Natural killer cell (primary cell): ENCODE data around the gene NEK4. TPM values are rescaled to one million over a fixed set of nuclear protein-coding genes. Genes with fewer than 3 reads are reported as not detected.

ENCODE experiments used
- ATAC-seq, 3 donors: fragments of 150-1000 bp in 2 of 3; fragments of 200-7000 bp in 1 of 3; cut with Tn5 transposase; 1 replicate in 1 of 3; 2 replicates in 2 of 3; pipeline ENCODE4 v1.10.0; 2021; ENCODE audit warnings: mild to moderate bottlenecking in 2 of 3, moderate library complexity in 2 of 3
- DNase-seq, 2 donors: peaks; one replicate each; pipeline versions ENCODE4 v3.0.0 to v3.0.0-alpha.2; 2013 to 2021; ENCODE audit warnings: mixed read lengths in 1 of 2
- H3K27ac ChIP-seq: one replicate; pipeline ENCODE4 v1.5.1; 2013; ENCODE audit warnings: mild to moderate bottlenecking, low read length
- H3K27me3 ChIP-seq: one replicate; pipeline ENCODE4 v1.6.1; 2013; ENCODE audit warnings: low read length; ENCODE audit not compliant: control insufficient read depth, insufficient read depth
- H3K36me3 ChIP-seq: one replicate; pipeline ENCODE4 v1.6.1; 2013; ENCODE audit warnings: low read length; ENCODE audit not compliant: control insufficient read depth, insufficient read depth
- H3K4me1 ChIP-seq: one replicate; pipeline ENCODE4 v1.6.1; 2013; ENCODE audit warnings: low read length; ENCODE audit not compliant: control insufficient read depth, insufficient read depth
- H3K4me3 ChIP-seq: one replicate; pipeline ENCODE4 v1.5.1; 2013; ENCODE audit warnings: low read length
- H3K9me3 ChIP-seq: one replicate; pipeline ENCODE4 v1.6.1; 2013; ENCODE audit warnings: low read length; ENCODE audit not compliant: control insufficient read depth, insufficient read depth
- H3K27ac Mint-ChIP-seq, 2 donors: one replicate each; pipeline ENCODE4 v1.8.0; 2022; ENCODE audit warnings: mild to moderate bottlenecking in 2 of 2, mixed read lengths in 2 of 2, moderate library complexity in 1 of 2
- H3K27me3 Mint-ChIP-seq, 2 donors: one replicate each; pipeline ENCODE4 v1.8.0; 2022; ENCODE audit warnings: low read depth in 2 of 2, mixed read lengths in 2 of 2
- H3K36me3 Mint-ChIP-seq: one replicate; pipeline ENCODE4 v1.8.0; 2022; ENCODE audit warnings: mixed read lengths
- H3K4me1 Mint-ChIP-seq, 2 donors: one replicate each; pipeline ENCODE4 v1.8.0; 2022; ENCODE audit warnings: mixed read lengths in 2 of 2
- H3K4me3 Mint-ChIP-seq: one replicate; pipeline ENCODE4 v1.8.0; 2022; ENCODE audit warnings: mild to moderate bottlenecking, moderate library complexity, mixed read lengths
- H3K9me3 Mint-ChIP-seq, 2 donors: one replicate each; pipeline ENCODE4 v1.8.0; 2022; ENCODE audit warnings: mixed read lengths in 2 of 2
- WGBS: methylation state at CpG from one replicate; pipeline ENCODE4 v1.1.7; 2013; ENCODE audit warnings: missing lambda C conversion rate; ENCODE audit not compliant: insufficient coverage; 5-methylcytosine and 5-hydroxymethylcytosine counted together
- intact Hi-C: fragments of 100-400 bp; cut with micrococcal nuclease; formaldehyde crosslinking; loops from one replicate; pipeline ENCODE4 v1.14.2; 2022
- total RNA-seq, 4 donors: library from RNA; stranded (reverse); fragments of 120-200 nt in 1 of 4; gene quantifications; one replicate each; pipeline versions ENCODE4 v1.2.3 to v1.2.4, GENCODE V29; 2013 to 2022
- TF ChIP-seq, protein P1 (sequence below): fragments of 200-600 bp; IDR thresholded peaks from one replicate; pipeline ENCODE4 v1.8.0; 2022; ENCODE audit warnings: antibody characterized with exemption

NEK4 gene
- total RNA-seq, 3 donors from 2014 or later (not counting 1 experiment from before 2014, with no cell fraction given), result 13.8 to 19.5 (median 15.5) TPM

DNA sequence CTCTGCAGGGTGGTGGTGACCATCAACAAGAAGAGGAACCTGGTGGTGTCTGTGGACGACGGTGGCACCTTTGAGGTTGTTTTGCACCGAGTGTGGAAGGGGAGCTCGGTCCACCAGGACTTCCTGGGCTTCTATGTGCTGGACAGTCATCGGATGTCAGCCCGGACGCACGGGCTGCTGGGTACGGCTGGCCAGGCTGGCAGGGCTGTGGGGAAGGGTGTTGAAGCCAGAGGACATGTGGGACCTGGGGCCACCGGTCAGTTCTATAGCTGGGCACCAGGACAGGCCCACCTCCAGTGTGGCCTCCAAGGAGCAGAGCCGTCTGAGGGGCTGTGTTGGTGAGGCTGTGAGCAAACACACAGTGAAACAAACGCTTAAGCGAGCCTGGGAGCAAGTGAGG lies 20.0 kb upstream of the NEK4 start:
- peaks cover 0 to under 1% of the 10 kb centered on the region in 2 donors for H3K4me1 Mint-ChIP-seq
- Histone ChIP-seq H3K27me3 (no peaks in the 10 kb centered on the region), H3K4me3 (no peak overlapping the region), H3K4me1 (no peaks in the 10 kb centered on the region), H3K27ac (no peak overlapping the region), H3K9me3 (no peaks in the 10 kb centered on the region), H3K36me3 (no peaks in the 10 kb centered on the region)
- H3K36me3 Mint-ChIP-seq, result no peaks in the 10 kb centered on the region
- H3K27me3 Mint-ChIP-seq, result no peaks in the 10 kb centered on the region
- H3K4me3 Mint-ChIP-seq, result no peak overlapping the region
- DNase-seq, result no peak
- H3K9me3 Mint-ChIP-seq, result no peaks in the 10 kb centered on the region
- no peak overlapping the region for H3K27ac Mint-ChIP-seq
- 92% methylated on average over 13 of the region's 13 CpGs for whole genome bisulfite sequencing
- ATAC-seq, result no peak
- intact Hi-C loops, result no loop called here
- TF ChIP-seq, protein P1, sequence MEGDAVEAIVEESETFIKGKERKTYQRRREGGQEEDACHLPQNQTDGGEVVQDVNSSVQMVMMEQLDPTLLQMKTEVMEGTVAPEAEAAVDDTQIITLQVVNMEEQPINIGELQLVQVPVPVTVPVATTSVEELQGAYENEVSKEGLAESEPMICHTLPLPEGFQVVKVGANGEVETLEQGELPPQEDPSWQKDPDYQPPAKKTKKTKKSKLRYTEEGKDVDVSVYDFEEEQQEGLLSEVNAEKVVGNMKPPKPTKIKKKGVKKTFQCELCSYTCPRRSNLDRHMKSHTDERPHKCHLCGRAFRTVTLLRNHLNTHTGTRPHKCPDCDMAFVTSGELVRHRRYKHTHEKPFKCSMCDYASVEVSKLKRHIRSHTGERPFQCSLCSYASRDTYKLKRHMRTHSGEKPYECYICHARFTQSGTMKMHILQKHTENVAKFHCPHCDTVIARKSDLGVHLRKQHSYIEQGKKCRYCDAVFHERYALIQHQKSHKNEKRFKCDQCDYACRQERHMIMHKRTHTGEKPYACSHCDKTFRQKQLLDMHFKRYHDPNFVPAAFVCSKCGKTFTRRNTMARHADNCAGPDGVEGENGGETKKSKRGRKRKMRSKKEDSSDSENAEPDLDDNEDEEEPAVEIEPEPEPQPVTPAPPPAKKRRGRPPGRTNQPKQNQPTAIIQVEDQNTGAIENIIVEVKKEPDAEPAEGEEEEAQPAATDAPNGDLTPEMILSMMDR, result no peak

- no peaks in the 10 kb centered on the region for H3K27me3 Mint-ChIP-seq
- H3K36me3 Mint-ChIP-seq, result no peaks in the 10 kb centered on the region
- H3K9me3 Mint-ChIP-seq, result no peaks in the 10 kb centered on the region
- H3K4me1 Mint-ChIP-seq, result no peaks in the 10 kb centered on the region
- H3K27me3 ChIP-seq, result no peaks in the 10 kb centered on the region
- no peak overlapping the region for H3K4me3 Mint-ChIP-seq
- H3K4me1 ChIP-seq, result no peaks in the 10 kb centered on the region
- no peak for ATAC-seq
- no peak for DNase-seq
- no peak overlapping the region for H3K4me3 ChIP-seq
- H3K27ac ChIP-seq, result no peak overlapping the region
- no peaks in the 10 kb centered on the region for H3K36me3 ChIP-seq
- H3K9me3 ChIP-seq, result no peaks in the 10 kb centered on the region
- H3K27ac Mint-ChIP-seq, result no peak overlapping the region
- WGBS, result 93% methylated on average over 7 of the region's 7 CpGs
- TF ChIP-seq, protein P1, result no peak
- intact Hi-C loops, result no loop called here
Observed at GRCh38 chr3:52790337-52790736, 19.6 kb upstream of the NEK4 start.

- H3K27me3 ChIP-seq, result no peaks in the 10 kb centered on the region
- no peak for ATAC-seq
- no peak overlapping the region for H3K4me3 ChIP-seq
- H3K9me3 Mint-ChIP-seq, result no peaks in the 10 kb centered on the region
- H3K36me3 ChIP-seq, result no peaks in the 10 kb centered on the region
- H3K27me3 Mint-ChIP-seq, result no peaks in the 10 kb centered on the region
- no peaks in the 10 kb centered on the region for H3K9me3 ChIP-seq
- WGBS, result 89% methylated on average over 6 of the region's 6 CpGs
- H3K4me1 ChIP-seq, result no peaks in the 10 kb centered on the region
- no peak overlapping the region for H3K27ac ChIP-seq
- no peaks in the 10 kb centered on the region for H3K4me1 Mint-ChIP-seq
- intact Hi-C loops, result no loop called here
- TF ChIP-seq, protein P1, result no peak
- no peaks in the 10 kb centered on the region for H3K36me3 Mint-ChIP-seq
- no peak for DNase-seq
- H3K27ac Mint-ChIP-seq, result no peak overlapping the region
- H3K4me3 Mint-ChIP-seq, result no peak overlapping the region
Observed at GRCh38 chr3:52789746-52790040, 19.0 kb upstream of the NEK4 start.

DNA sequence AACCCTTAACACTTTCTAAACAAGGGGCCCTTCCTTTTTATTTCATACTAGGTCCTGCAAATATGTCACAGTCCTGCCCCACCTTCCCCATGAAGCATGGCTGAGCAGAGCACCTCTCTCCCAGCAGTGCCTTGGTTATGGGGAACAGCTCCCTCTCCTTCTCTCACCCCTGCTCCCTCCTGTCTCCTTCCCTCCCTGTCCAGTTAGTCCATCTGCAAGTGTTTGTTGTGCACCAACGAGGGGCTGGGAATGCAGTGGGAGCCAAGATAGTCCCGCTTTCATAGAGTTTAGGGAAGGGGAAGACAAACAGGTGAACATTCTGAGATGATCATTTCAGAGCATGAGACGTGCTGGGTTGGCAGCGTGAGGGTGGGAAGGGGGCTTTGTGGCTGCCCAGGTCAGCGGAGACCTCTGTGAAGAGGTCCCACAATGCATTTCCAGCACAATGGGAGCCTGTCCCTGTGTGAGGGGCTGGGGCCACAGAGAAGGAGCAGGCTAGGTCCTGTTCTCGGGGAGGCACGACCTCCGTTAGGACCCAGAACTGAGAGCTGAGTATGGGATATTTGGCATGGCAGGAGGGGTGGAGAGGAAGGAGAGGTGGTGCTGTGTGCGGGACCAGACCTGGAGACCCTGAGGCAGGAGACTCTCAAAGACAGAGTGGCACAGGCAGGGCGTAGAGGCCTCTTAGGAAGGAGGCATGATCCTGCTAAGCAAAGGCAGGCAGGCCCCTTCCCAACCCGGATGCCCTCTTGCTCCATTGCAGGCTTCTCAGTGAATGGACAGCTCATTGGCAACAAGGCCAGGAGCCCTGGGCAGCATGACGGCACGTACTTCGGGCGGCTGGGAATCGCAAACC lies 18.4 kb upstream of the NEK4 start:
- Histone ChIP-seq H3K27me3 (no peaks in the 10 kb centered on the region), H3K4me1 (no peaks in the 10 kb centered on the region), H3K4me3 (no peak overlapping the region), H3K9me3 (no peaks in the 10 kb centered on the region), H3K27ac (no peak overlapping the region), H3K36me3 (no peaks in the 10 kb centered on the region)
- H3K4me3 Mint-ChIP-seq, result no peak overlapping the region
- no peak overlapping the region for H3K27ac Mint-ChIP-seq
- DNase-seq, result no peak
- intact Hi-C loops, result no loop called here
- ATAC-seq, result no peak
- TF ChIP-seq, protein P1, result no peak
- no peaks in the 10 kb centered on the region for H3K36me3 Mint-ChIP-seq
- WGBS, result 86% methylated on average over 16 of the region's 16 CpGs
- no peaks in the 10 kb centered on the region for H3K4me1 Mint-ChIP-seq
- no peaks in the 10 kb centered on the region for H3K9me3 Mint-ChIP-seq
- H3K27me3 Mint-ChIP-seq, result no peaks in the 10 kb centered on the region
